NCI-H146 (cell line): ENCODE data around the gene CTCFL.
"Not testable (repeated sequence)": the region's sequence is repeated elsewhere in the genome, so short reads cannot be mapped to it uniquely, and the experiment has no call there.

Experiments
- DNase-seq: peaks from one replicate; lab custom pipeline; 2025; lab: John Stamatoyannopoulos, UW

The CTCFL gene

DNA sequence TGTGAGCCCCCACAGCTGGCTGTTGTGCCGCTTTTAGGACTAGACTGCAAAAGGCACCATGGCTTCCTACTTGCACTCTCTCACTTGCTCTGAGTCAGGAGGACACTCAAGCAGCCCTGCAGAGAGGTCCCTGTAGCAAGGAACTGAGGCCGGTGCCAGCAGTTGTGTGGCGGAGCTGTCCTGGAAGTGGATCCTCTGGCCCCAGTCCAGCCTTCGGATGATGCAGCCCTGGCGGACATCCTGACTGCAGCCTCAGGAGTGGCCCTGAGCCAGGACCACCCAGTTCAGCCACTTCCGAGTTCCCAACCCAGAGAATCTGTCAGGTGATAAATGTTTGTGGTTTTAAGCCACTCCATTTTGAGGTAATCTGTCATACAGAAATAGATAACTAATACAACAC lies 17.5 kb downstream of the CTCFL start:
- DNase-seq: no peak

DNA sequence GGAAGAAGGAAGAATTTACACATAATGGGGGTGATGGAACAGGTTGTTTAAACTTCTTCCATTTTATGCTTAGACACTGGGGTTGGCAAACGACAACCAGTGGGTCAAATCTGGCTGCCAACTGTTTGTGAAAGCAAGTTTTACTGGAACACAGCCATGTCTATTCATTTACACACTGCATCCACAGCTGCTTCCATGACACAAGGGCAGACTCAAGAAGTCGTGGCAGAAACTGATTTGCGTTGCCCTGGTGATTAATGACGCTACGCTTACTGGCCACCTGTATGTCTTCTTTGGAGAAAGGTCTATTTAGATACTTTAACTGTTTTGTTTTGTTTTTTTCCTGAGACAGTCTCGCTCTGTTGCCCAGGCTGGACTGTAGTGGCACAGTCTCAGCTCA lies 19.0 kb downstream of the CTCFL start:
- peak; percentile 66 for DNase-seq

DNA sequence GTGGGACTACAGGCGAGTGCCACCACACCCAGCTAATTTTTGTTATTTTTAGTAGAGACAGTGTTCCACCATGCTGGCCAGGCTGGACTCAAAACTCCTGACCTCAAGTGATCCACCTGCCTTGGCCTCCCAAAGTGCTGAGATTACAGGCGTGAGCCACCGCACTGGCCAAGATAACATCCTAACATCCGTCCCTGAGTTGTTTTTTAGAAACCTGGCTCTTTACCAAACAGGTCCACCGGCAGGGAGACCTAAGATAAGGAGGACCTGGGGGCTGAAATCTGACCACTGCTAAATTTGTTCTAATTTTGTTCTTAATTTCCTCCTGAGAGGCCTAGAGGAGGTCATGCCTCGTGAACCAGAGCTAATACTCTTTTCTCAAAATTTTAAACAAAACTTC lies 20.5 kb downstream of the CTCFL start:
- no peak for DNase-seq

DNA sequence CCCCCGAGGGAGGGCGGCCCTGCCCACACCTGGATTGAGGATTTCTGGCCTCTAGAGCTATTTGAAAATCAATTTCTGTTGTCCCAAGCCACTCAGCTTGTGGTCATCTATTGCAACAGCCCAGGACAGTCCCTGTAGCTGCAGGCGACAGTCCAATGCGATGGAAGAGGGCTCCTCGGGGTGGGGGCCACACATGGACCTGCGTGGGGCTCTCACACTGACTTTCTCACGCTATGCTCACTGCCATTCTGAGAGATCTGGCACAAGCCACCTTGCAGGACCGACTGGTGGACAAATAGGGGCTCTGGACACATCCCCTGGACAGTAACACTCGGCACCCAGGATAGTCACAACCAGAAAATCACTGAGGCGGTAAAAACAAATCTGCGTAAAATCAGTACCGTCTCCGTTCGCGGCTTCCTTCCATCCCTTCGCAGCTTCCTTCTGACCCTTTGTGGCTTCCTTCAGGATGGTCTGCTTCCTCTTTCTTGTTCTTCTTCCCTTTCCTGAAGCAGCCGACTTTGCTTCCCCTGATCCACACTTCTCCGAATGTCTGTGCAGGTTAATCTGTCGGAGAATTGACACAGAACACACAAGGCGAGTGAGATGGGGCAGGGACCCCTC lies 21.8 kb downstream of the CTCFL start:
- no peak for DNase-seq

DNA sequence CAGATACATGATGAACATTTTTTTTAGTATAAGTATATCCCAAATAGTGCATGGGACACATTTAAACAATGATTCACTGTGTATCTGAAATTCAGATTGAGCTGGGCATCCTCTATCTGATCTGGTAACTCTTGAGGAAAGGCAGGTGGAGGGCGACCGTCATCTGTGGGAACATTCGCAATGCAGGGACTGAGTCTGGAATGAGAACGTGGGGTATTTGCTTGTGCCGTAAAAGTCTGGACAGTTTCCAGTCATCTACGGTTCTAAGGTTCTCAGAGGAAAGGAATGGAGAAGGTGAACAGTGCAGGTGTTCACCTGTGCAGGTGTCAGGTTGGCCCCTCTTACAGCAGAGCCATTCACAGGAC lies 22.6 kb downstream of the CTCFL start:
- no peak for DNase-seq

DNA sequence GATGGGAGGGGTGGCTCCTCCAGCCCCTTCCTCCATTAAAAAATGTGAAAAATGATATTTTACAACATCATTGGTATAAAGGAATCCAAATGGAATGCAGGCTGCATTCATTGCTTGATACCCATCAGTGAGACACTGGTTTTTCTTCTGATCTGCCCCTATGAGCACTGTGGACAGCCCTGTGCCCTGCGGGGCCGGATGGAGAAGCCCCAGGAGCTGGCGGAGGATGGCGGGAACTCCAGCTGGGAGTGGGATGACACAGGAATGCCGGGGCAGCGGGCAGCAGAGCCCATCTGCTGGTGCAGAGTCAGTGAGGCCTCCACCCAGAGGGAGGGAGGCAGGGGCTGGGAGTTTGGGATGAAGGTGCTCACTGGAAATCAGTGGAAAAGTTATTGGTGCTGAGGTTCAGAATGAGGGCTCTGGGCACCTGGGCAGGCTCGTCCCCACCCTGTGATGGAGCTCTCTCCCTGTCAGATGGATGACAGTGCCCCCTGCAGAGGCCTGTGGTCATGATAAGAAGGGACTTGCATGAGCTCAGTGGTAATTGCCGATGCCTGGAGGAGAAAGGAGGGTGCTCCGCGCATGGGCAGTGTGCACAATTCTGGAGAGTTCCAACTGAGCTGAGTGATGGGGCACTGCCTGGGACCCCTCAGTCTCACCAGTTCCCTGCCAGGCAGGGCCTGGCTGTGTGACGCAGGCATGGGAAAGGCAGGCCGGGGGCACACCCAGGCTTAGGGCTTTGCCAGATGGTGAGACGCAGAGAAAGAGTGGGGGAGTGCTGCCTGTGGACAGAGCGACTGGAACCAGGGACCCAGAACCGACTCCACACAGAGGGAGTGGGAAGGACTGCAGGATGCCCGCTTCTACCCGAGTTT lies 23.2 kb downstream of the CTCFL start:
- DNase-seq: peak; percentile 82

DNA sequence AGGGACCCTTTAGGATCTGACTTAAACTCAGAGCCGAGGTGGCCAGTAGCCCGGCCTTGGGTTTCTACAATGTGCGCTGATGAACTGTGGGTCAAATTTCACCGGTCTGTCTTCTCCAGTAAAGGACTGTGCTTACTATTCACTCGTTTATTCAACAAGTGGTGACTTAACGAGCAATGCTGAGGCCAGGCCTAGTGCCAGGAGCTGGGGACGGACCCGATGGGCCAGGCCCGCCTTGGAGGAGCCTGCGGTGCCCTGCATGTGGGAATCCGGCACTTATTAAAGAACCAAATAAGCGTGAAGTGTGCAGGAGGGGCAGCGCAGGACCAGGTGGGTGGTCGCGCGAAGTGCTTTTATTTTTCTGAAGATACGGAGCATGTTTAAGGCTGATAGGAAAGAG lies 24.0 kb downstream of the CTCFL start:
- no peak for DNase-seq

DNA sequence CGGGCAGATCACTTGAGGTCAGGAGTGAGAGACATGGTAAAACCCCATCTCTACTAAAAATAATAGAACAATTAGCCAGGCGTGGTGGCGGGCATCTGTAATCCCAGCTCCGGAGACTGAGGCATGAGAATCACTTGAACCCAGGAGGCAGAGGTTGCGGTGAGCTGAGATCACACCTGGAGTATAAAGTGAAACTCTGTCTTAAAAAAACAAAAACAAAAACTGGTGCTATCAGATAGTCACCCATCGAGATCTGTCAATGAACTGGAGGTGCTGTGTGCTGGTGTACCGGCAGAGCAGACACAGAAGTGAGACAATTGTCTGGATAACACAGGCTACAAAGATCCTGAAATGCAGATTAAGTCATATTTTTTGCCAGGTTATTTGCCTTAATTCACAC lies 24.7 kb downstream of the CTCFL start:
- DNase-seq: no peak

DNA sequence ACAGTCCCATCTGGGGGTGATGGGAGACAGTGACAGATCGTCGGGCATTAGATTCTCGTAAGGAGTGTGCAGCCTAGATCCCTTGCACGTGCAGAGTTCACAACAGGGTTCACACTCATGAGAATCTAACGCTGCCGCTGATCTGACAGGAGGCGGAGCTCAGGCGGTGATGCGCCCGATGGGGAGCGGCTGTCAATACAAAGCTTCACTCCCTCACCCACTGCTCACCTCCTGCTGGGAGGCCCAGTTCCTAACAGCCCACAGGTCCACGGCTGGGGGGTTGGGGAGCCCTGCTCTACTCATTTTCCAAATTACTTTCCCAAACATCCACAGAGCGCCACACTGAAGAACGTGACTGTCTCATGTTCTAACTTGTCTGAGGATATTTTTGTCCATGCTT lies 25.3 kb downstream of the CTCFL start:
- DNase-seq: peak; percentile 64

DNA sequence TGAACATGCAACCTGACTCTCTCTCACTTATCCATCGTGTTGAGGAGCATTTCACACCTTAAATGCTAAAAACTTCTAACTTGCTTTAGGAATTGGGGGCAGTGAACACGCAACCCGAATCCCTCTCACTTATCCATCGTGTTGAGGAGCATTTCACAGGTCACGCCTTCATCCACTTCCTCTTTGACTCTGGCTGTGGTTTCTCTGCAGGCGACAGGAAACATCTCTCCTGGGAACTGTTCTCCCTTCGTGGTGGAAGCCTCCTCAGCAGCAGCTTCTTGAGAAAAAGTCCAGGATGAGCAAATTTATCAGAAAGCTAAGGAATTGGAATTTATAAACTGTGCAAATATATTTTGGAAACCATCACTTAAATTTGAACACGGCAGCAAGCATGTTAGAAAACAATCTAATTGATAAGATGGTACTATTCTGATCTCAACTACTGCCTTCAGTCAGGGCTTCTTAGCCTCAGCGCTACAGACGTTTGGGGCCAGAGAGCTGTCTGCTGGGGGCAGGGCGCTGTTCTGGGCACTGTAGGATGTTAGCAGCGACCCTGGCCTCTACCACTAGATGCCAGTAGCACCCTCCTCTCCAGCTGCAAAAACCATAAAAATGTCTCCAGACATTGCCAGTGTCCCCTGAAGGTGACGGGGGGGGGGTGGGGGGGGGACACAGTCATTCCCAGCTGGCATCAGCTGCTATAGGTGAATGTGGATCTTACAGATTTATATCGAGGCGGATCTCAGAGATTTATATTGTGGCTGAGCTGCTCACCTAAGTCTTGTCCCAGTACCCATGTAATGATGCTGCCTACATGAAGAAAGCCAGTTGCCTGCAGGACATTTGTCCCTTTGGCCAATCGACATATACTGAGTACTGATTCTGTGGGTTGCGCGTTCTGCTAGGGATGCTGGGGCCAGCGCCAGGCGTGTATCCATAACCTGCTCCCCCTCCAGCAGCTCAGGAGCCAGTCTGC lies 26.2 kb downstream of the CTCFL start:
- peak; percentile 39 for DNase-seq

DNA sequence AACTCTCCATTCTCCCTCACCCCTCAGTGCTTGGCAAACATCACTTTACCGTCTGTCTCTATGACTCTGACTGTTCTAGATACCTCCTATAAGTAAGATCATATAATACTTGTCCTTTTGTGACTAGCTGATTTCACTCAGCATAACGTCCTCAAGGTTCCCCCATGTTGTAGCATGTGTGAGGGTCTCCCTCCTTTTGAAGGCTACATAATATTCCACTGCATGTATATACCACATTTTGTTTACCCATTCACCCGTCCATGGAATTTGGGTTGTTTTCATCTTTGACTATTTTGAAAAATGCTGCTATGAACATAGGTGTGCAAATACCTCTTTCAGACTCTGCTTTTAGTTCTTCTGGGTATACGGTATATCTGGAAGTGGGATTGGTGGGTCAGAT lies 28.3 kb downstream of the CTCFL start:
- DNase-seq: no peak

DNA sequence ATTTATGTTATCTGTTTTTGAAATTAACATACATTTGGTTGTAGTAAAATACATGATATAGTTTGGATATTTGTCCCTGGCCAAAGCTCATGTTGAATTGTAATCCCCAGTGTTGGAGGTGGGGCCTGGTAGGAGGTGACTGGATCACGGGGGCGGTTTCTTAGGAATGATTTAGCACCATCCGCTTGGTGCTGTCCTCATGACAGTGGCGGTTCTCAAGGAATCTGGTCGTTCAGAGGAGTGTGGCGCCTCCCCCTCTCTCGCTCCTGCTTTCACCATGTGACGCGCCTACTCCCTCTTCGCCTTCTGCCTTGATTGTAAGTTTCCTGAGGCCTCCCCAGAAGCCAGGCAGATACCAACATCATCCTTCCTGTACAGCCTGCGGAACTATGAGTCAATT lies 29.0 kb downstream of the CTCFL start:
- DNase-seq: no peak

DNA sequence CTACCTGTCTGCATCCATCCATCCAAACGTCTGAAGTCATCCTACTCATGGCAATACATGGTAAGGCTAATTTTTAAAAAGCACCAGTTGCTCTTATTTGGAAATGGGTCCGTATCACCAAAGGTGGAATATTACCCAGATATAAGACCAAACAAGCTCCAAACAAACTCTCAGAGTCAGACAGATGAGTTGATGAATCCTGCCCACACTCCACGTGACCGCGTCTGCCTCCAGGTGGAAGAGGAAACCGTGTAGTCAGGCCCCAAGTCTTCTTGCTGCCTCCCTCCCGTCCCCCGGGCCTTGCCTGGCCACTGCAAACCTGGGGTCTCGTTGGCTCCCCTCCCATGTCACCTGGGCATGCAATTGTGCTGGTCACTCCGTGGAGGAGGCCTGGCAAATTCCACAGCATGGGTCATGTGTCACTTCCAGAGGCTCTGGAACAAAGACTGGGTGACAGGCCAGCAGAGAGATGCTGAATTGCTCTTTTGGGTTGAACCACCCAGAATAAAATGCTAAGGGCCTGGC lies 31.8 kb downstream of the CTCFL start:
- DNase-seq: no peak

DNA sequence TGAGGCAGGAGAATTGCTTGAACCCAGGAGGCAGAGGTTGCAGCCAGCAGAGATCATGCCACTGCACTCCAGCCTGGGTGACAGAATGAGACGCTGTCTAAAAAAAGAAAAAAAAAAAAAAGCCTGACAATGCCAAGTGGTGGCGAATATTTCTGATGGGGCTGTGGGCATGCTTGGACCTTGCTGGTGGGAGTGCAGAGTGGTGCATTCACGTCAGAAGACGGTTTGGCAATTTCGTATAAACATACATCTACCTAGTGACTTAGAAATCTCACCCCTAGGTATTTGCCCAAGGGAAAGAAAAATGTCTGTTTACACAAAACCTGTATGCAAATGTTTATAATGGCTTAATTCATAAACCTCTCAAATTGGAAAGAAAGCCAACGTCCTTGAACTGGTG lies 33.6 kb downstream of the CTCFL start:
- DNase-seq: no peak

DNA sequence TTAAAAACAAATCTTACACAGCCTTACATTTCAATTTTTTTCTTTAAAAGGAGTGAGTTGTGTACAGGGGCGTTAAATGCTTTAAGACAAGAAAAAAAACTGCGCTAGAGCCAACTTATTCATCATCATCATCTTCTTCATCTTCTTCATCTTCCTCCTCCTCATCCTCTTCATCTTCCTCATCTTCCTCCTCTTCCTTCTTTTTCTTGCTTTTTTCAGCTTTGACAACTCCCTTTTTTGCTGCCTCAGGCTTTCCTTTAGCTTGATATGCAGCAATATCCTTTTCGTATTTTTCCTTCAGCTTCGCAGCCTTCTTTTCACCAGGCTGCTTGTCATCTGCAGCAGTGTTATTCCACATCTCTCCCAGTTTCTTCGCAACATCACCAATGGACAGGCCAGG lies 36.7 kb downstream of the CTCFL start:
- DNase-seq: not testable (repeated sequence)

DNA sequence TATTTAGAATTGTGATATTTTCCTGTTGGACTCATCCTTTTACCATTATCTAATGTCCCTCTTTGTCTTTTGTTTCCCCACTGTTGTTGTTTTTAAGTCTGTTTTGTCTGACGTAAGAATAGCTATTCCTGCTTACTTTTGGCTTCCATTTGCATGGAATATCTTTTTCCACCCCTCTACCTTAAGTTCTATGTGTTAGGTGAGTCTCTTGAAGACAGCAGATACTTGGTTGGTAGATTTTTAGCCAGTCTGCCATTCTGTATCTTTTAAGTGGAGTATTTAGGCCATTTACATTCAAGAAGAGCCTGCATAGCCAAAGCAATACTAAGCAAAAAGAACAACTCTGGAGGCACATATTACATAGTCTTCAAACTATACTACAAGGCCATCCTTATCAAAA lies 39.2 kb downstream of the CTCFL start:
- no peak for DNase-seq

DNA sequence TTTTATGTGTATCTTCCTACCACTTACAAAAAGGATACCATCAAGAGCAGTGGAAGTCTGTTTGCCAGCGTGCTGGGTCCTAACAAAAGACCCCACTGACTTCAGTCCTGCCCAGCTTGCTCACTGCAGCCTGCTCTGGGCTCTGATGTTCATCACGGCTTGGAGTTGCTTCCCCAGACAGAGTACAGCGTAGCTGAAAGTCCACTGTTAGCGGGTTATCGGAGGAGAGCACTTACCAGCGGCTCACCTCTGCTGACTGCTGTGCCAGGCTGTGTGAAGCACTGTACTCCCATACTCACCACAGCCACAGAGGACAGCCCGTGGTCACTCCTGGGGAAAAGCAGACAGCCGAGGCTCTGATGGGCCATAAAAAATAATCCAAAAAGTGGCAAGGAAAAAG lies 40.2 kb downstream of the CTCFL start:
- DNase-seq: no peak

DNA sequence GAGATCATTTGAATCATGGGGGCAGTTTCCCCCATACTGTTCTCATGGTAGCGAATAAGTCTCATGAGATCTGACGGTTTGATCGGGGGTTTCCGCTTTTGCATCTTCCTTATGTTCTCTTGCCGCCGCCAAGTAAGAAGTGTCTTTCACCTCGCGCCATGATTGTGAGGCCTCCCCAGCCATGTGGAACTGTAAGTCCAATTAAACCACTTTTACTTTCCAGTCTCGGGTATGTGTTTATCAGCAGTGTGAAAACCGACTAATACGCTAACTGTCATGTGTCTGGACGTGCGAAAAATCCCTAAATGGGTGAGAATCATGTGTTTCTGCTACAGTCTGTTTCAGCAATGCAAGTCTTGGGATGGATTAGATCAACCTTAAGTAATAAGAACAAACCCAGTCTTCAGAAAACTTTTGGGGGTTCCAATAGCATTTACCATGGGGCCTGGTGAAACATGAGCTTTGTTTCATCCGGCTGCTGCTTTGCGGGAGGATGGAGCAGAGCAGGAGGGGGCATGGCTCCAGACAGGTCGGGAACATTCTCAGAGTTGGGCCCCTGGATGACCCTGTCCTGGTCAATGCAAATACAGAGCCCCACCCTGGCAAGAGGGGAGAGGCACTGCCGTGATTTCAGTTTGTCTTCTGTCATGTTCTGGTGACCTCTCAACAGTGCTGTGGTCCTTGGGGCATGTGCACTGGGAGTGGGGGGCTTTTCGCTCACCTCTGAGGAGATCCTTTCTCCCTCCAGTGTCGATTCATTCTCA lies 41.5 kb downstream of the CTCFL start:
- DNase-seq: no peak

DNA sequence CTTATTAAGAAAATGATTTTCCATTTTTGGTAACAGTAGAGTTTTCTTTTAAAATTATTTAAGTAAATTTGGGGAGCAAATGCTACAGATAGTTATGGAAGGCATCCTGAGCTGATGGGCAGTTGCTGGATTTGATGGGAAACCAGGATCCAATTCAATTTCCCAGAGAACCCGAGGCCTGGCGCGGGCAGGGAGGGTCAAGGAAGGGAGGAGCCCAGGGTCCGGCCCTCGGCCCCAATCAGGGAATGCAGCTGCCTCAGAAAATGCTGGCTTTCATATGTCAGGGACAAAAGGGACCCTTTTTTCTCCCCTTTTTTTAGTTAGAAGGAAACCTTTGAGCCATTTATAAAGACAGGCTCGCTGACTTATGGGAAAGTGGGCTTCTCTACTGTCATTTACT lies 42.1 kb downstream of the CTCFL start:
- no peak for DNase-seq

DNA sequence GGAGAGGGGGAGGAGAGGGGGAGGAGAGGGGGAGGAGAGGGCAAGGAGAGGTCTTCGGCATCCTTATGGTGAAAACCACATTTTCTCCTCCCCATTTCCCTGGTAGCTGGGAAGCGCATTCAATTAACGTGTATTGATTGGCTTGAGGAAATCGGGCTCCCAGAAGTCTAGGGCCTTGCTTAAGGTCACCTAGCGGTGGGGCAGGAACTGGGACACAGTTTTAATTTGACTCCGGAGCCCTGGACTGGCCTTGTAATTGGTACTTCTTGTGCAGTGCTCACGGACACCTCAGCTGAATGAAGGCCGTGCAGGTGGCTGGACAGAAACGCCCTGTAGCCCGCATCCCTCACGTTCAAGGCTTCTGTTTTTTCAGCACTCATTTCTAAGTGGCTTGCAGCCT lies 42.8 kb downstream of the CTCFL start:
- no peak for DNase-seq

DNA sequence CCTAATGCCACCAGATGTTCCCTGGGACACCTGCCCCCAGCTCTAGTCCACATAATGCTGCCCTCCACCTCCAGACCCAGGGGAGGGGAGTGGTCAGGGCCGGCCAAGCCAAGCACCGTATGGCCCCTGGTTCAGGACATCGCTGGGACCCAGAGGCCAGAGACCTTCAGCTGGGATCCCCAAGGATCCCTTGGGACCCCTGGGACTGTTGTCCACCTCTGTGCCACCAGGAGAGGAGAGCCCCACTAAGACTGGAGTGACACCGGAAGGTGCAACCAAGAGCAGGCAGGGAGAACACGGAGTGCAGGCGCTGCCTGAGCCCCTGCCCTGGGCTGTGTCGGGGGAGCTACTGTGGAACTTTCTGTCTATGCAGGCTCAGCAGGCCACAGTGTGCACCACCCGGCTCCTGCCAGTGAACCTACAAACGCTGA lies 43.6 kb downstream of the CTCFL start:
- DNase-seq: no peak
